Adrenal gland (tissue), 5 donors: ENCODE results near the gene HS3ST5.

Source experiments
- CTCF ChIP-seq, 6 experiments: fragments of 450-650 bp in 4 of 6; fragments of 200-600 bp in 2 of 6; sonication (generic) in 1 of 6; IDR thresholded peaks; 1 replicate in 5 of 6; 2 replicates in 1 of 6; pipeline versions ENCODE4 v1.5.1 to v1.8.0; 2016 to 2021; ENCODE audit warnings: antibody characterized with exemption in 6 of 6, mild to moderate bottlenecking in 2 of 6, moderate library complexity in 1 of 6
- POLR2A ChIP-seq, 2 donors: fragments of 450-650 bp; IDR thresholded peaks; one replicate each; pipeline ENCODE4 v1.6.1; 2017; ENCODE audit warnings: antibody characterized with exemption in 2 of 2, mild to moderate bottlenecking in 2 of 2, moderate library complexity in 1 of 2
- donor health status: DM: no; HTN: no; CAD: no.

GRCh38 chr6:114170958-114171387, 171.8 kb downstream of the HS3ST5 start:
- TF ChIP-seq CTCF (IDR thresholded peaks at IDR 0.05), result no peak
- TF ChIP-seq POLR2A (IDR thresholded peaks at IDR 0.05), result no peak
